ENCODE data around the gene CROCC. TPM values are rescaled to one million over a fixed set of nuclear protein-coding genes. Genes with fewer than 3 reads are reported as not detected.

The CROCC gene
- total RNA-seq, 2 experiments from 2014 or later: 36.3 to 54.1 TPM

DNA sequence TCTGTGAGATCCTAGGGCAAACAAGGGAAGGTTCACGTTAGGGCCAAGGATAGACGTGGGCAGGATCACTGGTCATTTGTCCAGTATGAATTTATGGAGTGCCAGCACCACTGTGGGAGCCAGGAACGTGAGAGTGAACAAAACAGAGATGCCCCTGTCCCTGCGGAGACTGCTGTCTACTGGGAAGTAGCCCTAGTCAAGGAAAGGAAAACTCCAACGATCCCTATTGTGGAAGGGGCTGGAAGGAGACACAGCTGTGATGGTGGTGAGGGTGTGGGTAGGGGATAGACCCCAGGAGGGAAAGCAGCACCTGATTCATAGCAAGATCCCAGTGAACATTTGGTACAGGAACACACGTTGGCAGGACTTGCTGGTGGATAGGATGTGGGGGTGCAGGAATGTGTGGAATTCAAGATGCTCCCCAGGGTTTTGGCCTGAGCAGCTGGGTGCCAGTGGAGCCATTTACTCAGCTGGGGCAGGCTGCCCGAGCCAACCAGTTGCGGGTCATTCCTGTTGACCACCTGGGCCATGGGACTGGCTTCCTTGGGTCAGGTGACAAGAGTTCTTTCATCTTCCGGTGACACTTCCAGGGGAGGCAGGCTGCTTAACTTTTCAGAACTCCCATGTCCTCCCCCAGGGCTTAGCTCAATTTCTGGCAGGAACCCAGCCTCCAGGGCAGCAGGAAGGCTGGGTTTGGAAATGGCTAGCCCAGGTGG, 91.2 kb downstream of the CROCC start:
- no peak overlapping the region for H3K4me3 ChIP-seq (ENCODE audit: low read depth, low read length, poor library complexity, severe bottlenecking)
- H3K9me3 ChIP-seq (ENCODE audit: low read length): no peaks in the 10 kb centered on the region

DNA sequence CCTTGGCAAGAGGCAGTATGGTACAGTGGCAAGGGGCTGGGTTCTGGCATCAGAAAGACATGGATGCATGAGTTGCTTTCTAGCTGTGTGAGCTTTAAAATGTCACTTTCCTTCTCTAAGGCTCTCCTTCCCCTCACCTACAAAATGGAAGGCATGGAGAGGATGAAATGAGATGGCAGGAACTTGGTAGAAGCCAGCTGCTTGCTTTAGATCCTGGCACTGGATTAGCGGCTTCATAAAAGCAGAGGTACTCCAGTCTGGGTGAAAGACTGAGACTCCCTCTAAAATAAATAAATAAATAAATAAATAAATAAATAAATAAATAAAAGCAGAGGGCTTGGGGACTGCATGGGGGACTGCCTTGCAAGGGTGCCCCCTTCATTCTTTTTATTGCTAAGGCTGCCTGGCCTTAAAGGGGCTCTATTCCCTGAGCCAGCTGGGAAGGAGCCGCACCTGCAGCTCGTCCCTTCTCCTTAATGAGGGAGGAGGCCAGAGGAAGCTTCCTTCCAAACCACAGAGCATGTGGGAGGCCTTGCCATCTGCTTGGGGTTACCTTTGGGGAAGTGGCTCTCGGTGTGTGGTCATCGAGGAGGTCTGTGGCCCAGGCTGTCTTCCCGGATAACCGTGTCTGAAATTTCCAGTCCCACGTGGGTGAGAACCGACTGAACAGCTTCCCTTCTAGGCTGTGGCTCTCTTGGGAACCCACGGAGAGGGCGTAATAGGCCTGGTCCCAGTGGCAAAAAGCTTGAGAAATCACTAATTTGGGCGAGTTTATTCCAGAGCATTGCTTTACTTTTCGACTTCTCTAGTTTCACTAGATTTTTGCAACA, 92.0 kb downstream of the CROCC start:
- CTCF ChIA-PET (ENCODE audit: unreplicated experiment): no interaction called here
- TF ChIP-seq, protein P1, sequence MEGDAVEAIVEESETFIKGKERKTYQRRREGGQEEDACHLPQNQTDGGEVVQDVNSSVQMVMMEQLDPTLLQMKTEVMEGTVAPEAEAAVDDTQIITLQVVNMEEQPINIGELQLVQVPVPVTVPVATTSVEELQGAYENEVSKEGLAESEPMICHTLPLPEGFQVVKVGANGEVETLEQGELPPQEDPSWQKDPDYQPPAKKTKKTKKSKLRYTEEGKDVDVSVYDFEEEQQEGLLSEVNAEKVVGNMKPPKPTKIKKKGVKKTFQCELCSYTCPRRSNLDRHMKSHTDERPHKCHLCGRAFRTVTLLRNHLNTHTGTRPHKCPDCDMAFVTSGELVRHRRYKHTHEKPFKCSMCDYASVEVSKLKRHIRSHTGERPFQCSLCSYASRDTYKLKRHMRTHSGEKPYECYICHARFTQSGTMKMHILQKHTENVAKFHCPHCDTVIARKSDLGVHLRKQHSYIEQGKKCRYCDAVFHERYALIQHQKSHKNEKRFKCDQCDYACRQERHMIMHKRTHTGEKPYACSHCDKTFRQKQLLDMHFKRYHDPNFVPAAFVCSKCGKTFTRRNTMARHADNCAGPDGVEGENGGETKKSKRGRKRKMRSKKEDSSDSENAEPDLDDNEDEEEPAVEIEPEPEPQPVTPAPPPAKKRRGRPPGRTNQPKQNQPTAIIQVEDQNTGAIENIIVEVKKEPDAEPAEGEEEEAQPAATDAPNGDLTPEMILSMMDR (conservative IDR thresholded peaks at IDR 0.05; ENCODE audit: low read length): no peak
- no peak for TF ChIP-seq EZH2phosphoT487 (IDR thresholded peaks at IDR 0.05; ENCODE audit: borderline replicate concordance, low read depth, low read length)
- intact Hi-C loops (cut with micrococcal nuclease; ENCODE audit: unreplicated experiment): no loop called here

More for the DNA sequence above, 91.2 kb downstream of the CROCC start:
- Histone ChIP-seq H3K9me2 (ENCODE audit: insufficient read depth, low read length) (no peaks in the 10 kb centered on the region), H3K4me2 (ENCODE audit: low read length) (no peak overlapping the region), H3K36me3 (ENCODE audit: insufficient read depth, low read length) (peaks cover 4% of the 10 kb centered on the region; the same call in 1 of the 2 replicates), H3K4me1 (ENCODE audit: insufficient read depth, low read length, poor library complexity, severe bottlenecking) (peaks cover 26% of the 10 kb centered on the region), H4K20me1 (ENCODE audit: insufficient read depth, low read length) (no peaks in the 10 kb centered on the region), H2AFZ (ENCODE audit: low read length) (0 out of 2 replicates have a peak overlapping the region, but pooled peaks have one; percentile 63), H3K79me2 (ENCODE audit: insufficient read depth, low read depth, low read length) (no peaks in the 10 kb centered on the region), H3K27ac (ENCODE audit: low read depth, low read length, poor library complexity, severe bottlenecking) (no peak overlapping the region)
- intact Hi-C loops (cut with micrococcal nuclease; ENCODE audit: unreplicated experiment): no loop called here
- CTCF ChIA-PET (ENCODE audit: unreplicated experiment): no interaction called here
- POLR2A ChIA-PET: interaction anchor here (1.2 kb wide), 1 partner anchor 18 kb away, joined by 3 read pairs; no protein-coding TSS in a partner anchor
- TF ChIP-seq, protein P1 (conservative IDR thresholded peaks at IDR 0.05; ENCODE audit: low read length): no peak
- no peak for TF ChIP-seq EZH2phosphoT487 (IDR thresholded peaks at IDR 0.05; ENCODE audit: borderline replicate concordance, low read depth, low read length)
- no TSS peak for BruUV-seq (replicated peaks)
- no peak for DNase-seq (ENCODE audit: low spot score)

More for the DNA sequence above, 92.0 kb downstream of the CROCC start:
- H3K36me3 ChIP-seq (ENCODE audit: insufficient read depth, low read length): peaks cover 10% of the 10 kb centered on the region
- BruUV-seq (replicated peaks): no TSS peak
- POLR2A ChIA-PET: interaction anchor here (1.2 kb wide), 1 partner anchor 17 kb away, joined by 3 read pairs; no protein-coding TSS in a partner anchor
- no peak overlapping the region for H3K27ac ChIP-seq (ENCODE audit: low read depth, low read length, poor library complexity, severe bottlenecking)
- H3K9me2 ChIP-seq (ENCODE audit: insufficient read depth, low read length): no peaks in the 10 kb centered on the region
- H3K79me2 ChIP-seq (ENCODE audit: insufficient read depth, low read depth, low read length): no peaks in the 10 kb centered on the region
- DNase-seq (ENCODE audit: low spot score): no peak
- H3K9me3 ChIP-seq (ENCODE audit: low read length): no peaks in the 10 kb centered on the region
- H2AFZ ChIP-seq (ENCODE audit: low read length): no peak overlapping the region
- peaks cover 26% of the 10 kb centered on the region for H3K4me1 ChIP-seq (ENCODE audit: insufficient read depth, low read length, poor library complexity, severe bottlenecking)
- no peaks in the 10 kb centered on the region for H4K20me1 ChIP-seq (ENCODE audit: insufficient read depth, low read length)
- no peak overlapping the region for H3K4me3 ChIP-seq (ENCODE audit: low read depth, low read length, poor library complexity, severe bottlenecking)
- no peak overlapping the region for H3K4me2 ChIP-seq (ENCODE audit: low read length)
